Urinary bladder (tissue), 4 donors: Measurements from ENCODE around the gene GDF7. TPM values are rescaled to one million over a fixed set of nuclear protein-coding genes. Genes with fewer than 3 reads are reported as not detected.

Source experiments
- DNase-seq: peaks from one replicate; pipeline ENCODE4 v3.0.0-alpha.2; 2015; ENCODE audit errors: extremely low spot score
- H3K27ac ChIP-seq: one replicate; pipeline ENCODE4 v1.5.1; 2013; ENCODE audit warnings: low read depth, mild to moderate bottlenecking, moderate library complexity
- H3K36me3 ChIP-seq: one replicate; pipeline ENCODE4 v1.6.1; 2013; ENCODE audit warnings: mild to moderate bottlenecking, moderate library complexity; ENCODE audit not compliant: insufficient read depth
- H3K4me1 ChIP-seq: one replicate; pipeline ENCODE4 v1.6.1; 2013; ENCODE audit warnings: mild to moderate bottlenecking, moderate library complexity; ENCODE audit not compliant: insufficient read depth
- H3K4me3 ChIP-seq: one replicate; pipeline ENCODE4 v1.5.1; 2013; ENCODE audit warnings: low read depth, low read length
- WGBS: extraction: QIAGEN DNeasy Blood & Tissue Kit; methylation state at CpG from one replicate; pipeline ENCODE4 v1.1.7; 2013; 5-methylcytosine and 5-hydroxymethylcytosine counted together
- polyA plus RNA-seq: library from polyadenylated mRNA; stranded (reverse); fragments of 200-250 nt; gene quantifications from one replicate; pipeline ENCODE4 v1.2.3, GENCODE V29; 2013
- total RNA-seq: library from RNA; depleted of rRNA; stranded (reverse); fragments of >200 nt; gene quantifications from one replicate; pipeline ENCODE4 v1.2.3, GENCODE V29; 2014
- donor health status: healthy with polysubstance abuse.
- donor health status: healthy.

Gene GDF7
- total and polyA plus RNA-seq, 2 donors, result 0.79 to 2.2 TPM

- no peak for DNase-seq
- Histone ChIP-seq H3K27ac (no peak overlapping the region), H3K36me3 (no peaks in the 10 kb centered on the region), H3K4me1 (peaks cover 1% of the 10 kb centered on the region), H3K4me3 (no peak overlapping the region)
- WGBS, result 94% methylated on average over 11 of the region's 11 CpGs
These were observed 14.0 kb upstream of the GDF7 start for GRCh38 chr2:20652673-20653575.

DNA sequence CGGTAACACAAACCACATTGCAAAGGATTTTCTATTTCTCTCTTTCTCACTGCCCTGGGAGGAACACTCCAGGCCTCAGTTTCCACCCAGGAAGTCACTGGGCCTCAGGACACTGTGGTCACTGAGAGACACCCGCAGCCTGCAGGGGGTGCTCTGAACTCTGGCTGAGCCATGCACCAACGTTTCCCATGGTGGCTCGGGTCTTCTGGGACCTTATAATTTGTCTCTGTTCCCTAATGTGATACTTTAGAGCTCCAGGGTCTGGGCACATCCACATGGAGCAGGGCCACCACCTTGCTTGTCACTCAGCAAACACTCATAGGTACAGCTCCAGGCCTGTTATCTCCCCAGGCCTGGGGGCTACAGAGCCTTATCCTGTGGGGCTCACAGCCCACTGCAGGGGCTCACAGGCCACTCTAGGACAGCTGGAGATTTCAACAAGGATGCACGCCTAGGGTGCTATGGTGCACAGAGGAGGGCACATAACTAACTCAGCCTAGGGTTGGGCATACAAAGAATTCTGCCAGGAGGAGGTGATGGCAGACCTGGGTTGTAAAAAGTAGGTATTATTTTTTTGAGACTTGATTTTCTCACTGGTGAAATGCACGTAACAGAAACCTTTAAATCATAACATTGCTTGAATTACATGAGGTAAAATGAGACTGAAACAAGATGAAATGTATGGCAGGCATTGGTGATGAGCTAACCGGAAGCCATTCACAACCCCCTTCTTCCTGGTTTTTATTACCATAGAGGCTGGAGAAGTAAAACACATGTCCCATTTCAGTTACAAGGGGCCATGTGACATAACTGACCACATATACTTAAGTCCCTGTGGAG, 13.0 kb upstream of the GDF7 start:
- H3K4me1 ChIP-seq, result no peaks in the 10 kb centered on the region
- H3K36me3 ChIP-seq, result no peaks in the 10 kb centered on the region
- no peak for DNase-seq
- H3K27ac ChIP-seq, result no peak overlapping the region
- 84% methylated on average over 7 of the region's 7 CpGs for WGBS
- H3K4me3 ChIP-seq, result no peak overlapping the region

DNA sequence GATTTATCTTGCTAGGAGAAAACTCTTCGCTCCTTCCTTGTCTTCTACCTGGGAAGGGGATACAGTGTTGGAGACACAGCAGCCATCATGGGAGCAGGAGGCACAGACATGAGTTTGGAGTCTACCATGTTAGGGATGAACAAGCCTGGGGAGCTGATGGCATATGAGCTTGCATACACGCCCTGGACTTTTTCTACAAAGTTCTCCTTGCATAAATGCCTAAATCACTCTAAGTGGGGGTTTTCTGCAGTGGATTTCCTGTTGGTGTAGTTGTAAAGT, 12.5 kb upstream of the GDF7 start:
- no peak overlapping the region for H3K4me3 ChIP-seq
- no peaks in the 10 kb centered on the region for H3K4me1 ChIP-seq
- no peaks in the 10 kb centered on the region for H3K36me3 ChIP-seq
- no peak for DNase-seq
- WGBS, result 93% methylated on average over 2 of the region's 2 CpGs
- no peak overlapping the region for H3K27ac ChIP-seq

DNA sequence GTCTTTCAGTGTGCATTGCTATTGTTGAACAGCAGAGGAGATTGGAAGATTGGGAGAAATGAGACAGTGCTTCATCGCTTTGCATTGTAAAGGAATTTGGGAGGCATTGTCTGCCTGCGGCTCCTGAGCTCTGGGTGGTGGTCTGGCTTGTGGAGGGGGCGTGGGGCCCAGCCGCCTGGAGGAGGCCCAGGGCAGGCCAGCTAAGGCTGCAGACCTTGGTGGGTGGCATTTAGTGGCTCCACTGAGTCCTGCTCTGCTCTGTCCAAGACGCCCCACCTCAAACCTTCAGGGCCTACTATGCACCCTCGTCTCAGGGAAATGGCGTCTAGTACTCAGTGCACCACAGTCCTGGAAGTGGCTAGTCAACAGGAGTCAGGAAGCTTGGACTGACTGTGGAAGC, 10.4 kb upstream of the GDF7 start:
- H3K36me3 ChIP-seq, result no peaks in the 10 kb centered on the region
- 85% methylated on average over 7 of the region's 7 CpGs for WGBS

GRCh38 chr2:20657522-20658235, 9.3 kb upstream of the GDF7 start:
- no peaks in the 10 kb centered on the region for H3K4me1 ChIP-seq
- DNase-seq, result no peak
- no peaks in the 10 kb centered on the region for H3K36me3 ChIP-seq
- 83% methylated on average over 4 of the region's 4 CpGs for WGBS
- no peak overlapping the region for H3K27ac ChIP-seq
- H3K4me3 ChIP-seq, result no peak overlapping the region

More for the DNA sequence above, 10.4 kb upstream of the GDF7 start:
- H3K4me3 ChIP-seq, result no peak overlapping the region
- H3K4me1 ChIP-seq, result no peaks in the 10 kb centered on the region
- no peak overlapping the region for H3K27ac ChIP-seq
- DNase-seq, result no peak

DNA sequence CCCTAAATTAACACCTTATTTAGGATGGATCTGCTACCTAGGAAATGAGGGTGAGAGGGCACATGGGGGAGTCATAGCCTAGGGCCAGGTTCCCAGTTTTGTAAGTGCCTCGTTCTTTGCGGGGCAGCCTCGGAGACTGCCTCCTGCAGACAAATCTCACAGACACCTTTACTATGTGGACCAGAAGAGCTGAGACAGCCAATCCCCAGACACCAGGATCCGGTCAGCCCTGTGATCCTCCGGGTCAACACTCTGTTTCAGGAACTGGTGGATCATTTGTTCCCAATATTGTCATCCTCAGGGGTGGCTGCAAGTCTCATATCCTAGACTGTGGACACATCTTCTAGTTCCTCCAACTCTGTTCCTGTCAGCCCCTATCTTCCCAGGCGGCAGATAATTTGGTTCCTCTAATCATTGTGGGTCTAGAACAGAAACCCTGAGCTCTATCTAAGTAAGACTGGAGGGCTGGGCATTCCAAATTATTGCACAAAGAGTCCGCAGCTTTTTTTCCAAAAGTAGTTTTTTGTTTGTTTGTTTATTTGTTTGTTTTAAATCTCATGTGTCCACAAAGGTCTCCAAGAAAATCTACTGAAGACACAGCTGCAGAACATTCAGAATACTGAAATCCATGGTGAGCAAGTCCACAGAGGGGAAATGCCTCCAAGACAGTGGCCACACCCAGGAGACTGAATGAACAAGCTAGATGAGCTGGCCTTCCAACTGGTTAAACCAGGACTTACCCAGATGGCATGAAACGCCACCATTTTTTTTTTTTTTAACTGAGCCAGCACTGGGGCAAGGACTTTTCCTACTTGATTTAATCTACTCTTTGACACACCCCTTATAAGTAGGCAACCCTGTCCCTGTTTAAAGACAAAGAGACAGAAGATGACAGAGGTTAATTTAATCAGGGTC, 6.2 kb upstream of the GDF7 start:
- Histone ChIP-seq H3K27ac (no peak overlapping the region), H3K4me3 (no peak overlapping the region), H3K4me1 (no peaks in the 10 kb centered on the region), H3K36me3 (no peaks in the 10 kb centered on the region)
- DNase-seq, result no peak
- WGBS, result 64% methylated on average over 8 of the region's 8 CpGs

DNA sequence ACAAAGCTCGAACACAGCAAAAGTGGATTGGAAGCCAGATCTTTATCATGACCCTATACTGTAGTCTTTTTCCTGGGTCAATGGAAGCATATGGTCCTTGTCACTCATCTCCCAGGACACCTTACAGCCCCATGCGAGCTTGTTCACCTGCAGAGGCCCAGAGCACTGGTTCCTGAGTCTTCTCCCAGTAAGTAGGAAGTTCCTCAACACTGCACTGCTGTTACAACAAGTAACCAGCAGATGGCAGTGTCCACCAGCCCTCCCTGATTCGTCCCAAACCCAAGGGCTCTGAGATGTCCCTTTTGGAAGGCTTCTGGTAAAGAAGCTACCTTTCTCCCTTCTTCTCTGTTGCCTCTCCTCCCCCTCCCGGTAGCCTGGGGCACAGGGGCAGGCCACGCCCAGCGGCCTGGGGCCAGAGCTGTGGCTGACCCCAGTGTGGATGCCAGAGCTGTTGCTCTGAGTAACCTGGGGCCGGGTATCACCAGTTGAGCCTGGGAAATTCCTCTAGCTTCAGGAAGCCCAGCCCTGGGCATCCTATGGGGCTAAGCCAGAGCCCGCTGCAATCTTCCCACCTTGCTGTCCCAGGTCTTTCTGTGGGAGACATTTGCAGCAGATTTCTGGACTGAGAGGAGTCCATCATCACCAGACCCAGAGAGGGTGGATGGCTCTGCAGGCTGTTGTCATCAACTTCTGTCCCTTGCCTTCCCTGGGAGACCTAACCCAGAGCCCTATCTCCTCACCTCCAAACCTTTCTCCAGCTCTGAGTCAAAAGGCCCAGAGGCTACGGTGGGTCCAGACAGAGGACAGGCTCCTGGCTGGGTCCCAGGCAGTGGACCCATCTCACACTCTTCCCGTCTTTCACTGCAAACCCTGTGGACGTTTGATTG, 5.3 kb upstream of the GDF7 start:
- no peak for DNase-seq

GRCh38 chr2:20662308-20662937, 4.5 kb upstream of the GDF7 start:
- 79% methylated on average over 5 of the region's 5 CpGs for WGBS
- Histone ChIP-seq H3K27ac (no peak overlapping the region), H3K36me3 (no peaks in the 10 kb centered on the region), H3K4me1 (no peaks in the 10 kb centered on the region), H3K4me3 (no peak overlapping the region)
- no peak for DNase-seq

More for the DNA sequence above, 5.3 kb upstream of the GDF7 start:
- 35% methylated on average over 11 of the region's 11 CpGs for WGBS
- H3K4me3 ChIP-seq, result no peak overlapping the region
- no peak overlapping the region for H3K27ac ChIP-seq
- no peaks in the 10 kb centered on the region for H3K4me1 ChIP-seq
- H3K36me3 ChIP-seq, result no peaks in the 10 kb centered on the region

GRCh38 chr2:20663196-20664070, 3.5 kb upstream of the GDF7 start:
- H3K27ac ChIP-seq, result no peak overlapping the region
- 48% methylated on average over 7 of the region's 7 CpGs for WGBS
- no peaks in the 10 kb centered on the region for H3K4me1 ChIP-seq
- H3K4me3 ChIP-seq, result no peak overlapping the region
- no peaks in the 10 kb centered on the region for H3K36me3 ChIP-seq
- DNase-seq, result no peak

DNA sequence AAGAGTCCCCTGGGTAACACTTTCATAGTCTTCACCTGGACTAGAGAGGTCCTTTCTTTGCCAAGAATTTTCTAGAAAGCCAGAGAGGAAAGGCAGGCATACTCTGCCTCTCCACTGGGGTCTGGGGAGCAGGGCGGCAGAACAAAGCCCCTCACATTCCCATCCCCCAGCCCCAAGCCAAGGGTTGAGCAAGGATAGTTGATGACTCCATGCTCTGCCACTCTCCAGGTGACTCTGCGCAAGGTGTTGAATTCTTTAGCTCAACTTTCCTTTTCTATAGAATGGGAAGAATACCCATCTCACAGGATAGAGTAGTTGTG, 2.9 kb upstream of the GDF7 start:
- 53% methylated on average over 2 of the region's 2 CpGs for WGBS

DNA sequence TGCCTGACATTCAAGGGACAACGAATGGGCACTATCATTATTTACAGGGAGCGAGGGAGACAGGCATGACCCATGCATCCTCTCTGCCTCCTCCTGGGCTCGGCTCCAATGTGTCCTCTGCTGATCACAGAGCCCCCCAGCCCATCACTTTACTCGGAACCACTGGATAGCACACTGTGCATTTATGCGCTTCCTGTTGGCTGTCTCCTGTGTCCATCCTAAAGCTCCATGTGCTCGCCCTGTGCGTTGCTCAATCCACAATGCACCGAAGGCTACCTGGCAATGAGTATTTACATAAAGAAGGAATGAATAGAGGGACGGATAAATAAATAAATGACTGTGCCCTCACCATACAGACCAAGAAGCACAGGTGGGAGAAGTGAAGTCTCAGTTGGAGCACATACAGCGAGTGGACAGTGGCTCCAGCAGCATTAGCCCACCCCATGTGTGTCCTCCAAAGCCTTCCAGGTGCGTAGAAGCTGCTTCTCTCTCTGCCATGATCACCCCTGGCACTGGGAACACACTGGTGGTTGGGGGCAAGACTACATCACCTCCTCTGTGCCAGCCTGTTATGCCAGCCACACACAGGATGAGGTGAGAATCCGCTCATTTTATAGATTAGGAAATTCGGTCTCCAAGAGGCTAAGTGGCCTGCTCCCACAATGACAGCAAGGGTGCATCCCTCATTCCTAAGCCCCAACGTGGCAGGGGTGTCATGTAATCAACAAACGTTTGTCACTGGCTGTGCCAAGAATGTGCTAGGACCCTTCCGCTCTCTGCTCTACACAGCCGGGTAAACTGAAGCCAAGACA, 2.3 kb upstream of the GDF7 start:
- 34% methylated on average over 17 of the region's 17 CpGs for WGBS
- Histone ChIP-seq H3K36me3 (no peaks in the 10 kb centered on the region), H3K27ac (no peak overlapping the region), H3K4me3 (no peak overlapping the region), H3K4me1 (no peaks in the 10 kb centered on the region)
- no peak for DNase-seq

More for the DNA sequence above, 2.9 kb upstream of the GDF7 start:
- no peak for DNase-seq
- H3K4me1 ChIP-seq, result no peaks in the 10 kb centered on the region
- no peak overlapping the region for H3K4me3 ChIP-seq
- no peaks in the 10 kb centered on the region for H3K36me3 ChIP-seq
- no peak overlapping the region for H3K27ac ChIP-seq
